HG02852 (cell line): ENCODE results near the gene OR7A10.
"Not testable (repeated sequence)": the region's sequence is repeated elsewhere in the genome, so short reads cannot be mapped to it uniquely, and the experiment has no call there.

Experiments used
- ATAC-seq: cut with Tn5 transposase; IDR thresholded peaks from one replicate; pipeline ENCODE4 v1.9.1; 2021; ENCODE audit warnings: mild to moderate bottlenecking, moderate library complexity; ENCODE audit not compliant: unreplicated experiment

The OR7A10 gene

DNA sequence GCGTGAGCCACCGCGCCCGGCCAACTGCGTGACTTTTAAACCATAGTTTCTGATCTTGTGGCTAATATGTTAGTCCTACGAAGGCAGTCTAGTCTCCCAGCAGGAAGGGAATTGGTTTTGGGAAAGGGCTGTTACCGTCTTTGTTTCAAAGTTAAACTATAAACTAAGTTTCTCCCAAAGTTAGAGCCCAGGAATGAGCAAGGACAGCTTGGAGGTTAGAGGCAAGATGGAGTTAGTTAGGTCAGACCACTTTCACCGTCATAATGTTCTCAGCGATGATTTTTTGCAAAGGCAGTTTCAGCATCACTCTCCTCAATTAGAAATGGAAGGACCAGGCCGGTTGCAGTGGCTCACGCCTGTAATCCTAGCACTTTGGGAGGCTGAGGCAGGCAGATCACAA is 52.7 kb downstream of the OR7A10 start:
- ATAC-seq: no peak

DNA sequence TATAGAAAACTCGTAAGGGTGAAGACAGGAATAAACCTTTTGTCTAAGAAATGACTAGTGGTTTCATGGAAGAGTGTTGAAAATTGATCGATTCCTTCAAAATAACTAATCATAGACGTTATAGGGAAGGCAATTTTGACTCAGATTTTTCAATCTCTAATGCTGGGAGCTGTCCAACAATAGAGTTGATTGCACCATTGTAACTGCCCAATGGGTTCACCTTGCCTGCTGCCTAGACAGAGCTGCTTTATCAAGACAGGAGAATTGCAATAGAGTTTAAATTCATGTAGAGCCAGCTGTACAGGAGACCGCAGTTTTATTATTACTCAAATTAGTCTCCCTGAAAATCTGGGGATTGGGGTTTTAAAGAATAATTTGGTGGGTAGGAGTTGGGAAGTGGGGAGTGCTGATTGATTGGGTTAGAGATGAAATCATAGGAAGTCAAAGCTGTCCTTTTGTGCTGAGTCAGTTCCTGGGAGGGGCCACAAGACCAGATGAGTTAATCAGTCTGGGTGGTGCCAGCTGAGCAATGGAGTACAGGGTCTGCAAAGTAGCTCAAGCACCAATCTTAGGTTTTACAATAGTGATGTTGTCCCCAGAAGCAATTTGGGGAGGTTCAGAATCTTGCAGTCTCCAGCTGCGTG is 53.5 kb downstream of the OR7A10 start:
- no peak for ATAC-seq

GRCh38 chr19:14792250-14792649 is 56.5 kb downstream of the OR7A10 start:
- ATAC-seq: not testable (repeated sequence)
